HG03095 (cell line): ENCODE results near the gene EWSR1.
"Not testable (repeated sequence)": the region's sequence is repeated elsewhere in the genome, so short reads cannot be mapped to it uniquely, and the experiment has no call there.

Experiments
- ATAC-seq: cut with Tn5 transposase; IDR thresholded peaks from one replicate; pipeline ENCODE4 v1.9.1; 2021; ENCODE audit warnings: moderate library complexity; ENCODE audit not compliant: unreplicated experiment

EWSR1 gene

DNA sequence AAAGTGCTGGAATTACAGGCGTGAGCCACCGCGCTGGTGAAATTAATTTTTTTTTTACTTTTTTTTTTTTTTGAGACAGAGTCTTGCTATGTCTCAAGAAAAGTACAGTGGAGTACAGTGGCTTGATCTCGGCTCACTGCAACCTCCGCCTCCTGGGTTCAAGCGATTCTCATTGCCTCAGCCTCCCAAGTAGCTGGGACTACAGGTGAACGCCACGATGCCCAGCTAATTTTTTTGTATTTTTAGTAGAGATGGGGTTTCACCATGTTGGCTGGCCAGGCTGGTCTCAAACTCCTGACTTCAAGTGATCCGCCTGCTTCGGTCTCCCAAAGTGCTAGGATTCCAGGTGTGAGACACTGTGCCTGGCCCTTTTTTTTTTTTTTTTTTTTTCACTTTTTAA, 20.2 kb upstream of the EWSR1 start:
- ATAC-seq: not testable (repeated sequence)

- ATAC-seq: no peak
Observed at GRCh38 chr22:29251265-29251664, 16.8 kb upstream of the EWSR1 start.

GRCh38 chr22:29251981-29252911, 15.8 kb upstream of the EWSR1 start:
- ATAC-seq: no peak

DNA sequence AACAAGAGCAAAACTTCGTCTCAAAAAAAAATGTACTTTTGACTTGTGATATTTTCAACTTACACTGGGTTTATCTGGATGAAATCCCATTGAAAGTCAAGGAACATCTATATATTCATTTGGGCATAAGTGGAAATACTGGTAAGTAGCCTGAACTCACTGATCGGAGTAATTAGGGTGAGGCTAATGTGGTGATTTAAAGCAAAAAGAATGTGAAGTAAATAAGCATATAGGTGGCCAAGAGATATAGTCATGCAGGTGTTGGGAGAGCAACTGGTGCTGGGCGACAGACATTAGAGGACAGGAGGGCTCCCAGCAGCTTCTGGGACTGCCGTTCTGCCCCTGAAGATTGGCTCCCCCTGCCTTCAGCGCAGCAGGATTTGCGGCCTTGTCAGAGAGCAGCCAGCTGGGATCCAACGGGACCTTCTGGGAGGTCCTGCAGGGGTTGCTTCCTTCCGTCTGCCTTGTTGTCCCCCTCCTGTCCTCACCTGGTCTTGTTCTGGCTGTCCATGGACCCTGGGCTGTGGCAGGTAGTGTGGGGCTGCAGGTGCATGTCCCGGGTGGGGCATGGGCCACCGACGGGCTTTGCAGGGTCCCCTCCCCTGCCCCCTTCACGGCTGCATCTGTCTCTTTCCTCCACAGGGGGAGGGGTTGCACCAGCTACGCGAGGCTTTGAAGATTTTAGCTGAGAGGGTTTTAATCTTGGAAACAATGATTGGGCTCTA, 14.3 kb upstream of the EWSR1 start:
- ATAC-seq: no peak

DNA sequence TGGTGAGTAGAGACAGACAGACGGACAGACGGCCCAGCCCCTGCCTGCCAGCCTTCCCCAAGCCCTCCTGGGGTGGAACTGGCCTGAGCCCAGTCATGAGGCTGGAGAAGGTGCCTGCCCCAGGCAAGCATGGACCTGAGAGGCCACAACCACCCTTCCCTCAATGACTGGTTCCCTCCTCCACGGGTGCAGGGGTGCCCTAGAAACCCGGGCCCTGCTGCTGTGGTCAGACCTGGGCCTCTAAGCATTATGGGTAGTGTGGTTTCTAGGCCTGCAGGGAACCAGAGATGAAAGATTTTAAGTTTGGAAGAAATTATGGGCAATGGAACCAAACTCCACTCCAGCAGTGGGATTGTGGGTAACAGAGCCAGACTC, 13.8 kb upstream of the EWSR1 start:
- ATAC-seq: no peak

DNA sequence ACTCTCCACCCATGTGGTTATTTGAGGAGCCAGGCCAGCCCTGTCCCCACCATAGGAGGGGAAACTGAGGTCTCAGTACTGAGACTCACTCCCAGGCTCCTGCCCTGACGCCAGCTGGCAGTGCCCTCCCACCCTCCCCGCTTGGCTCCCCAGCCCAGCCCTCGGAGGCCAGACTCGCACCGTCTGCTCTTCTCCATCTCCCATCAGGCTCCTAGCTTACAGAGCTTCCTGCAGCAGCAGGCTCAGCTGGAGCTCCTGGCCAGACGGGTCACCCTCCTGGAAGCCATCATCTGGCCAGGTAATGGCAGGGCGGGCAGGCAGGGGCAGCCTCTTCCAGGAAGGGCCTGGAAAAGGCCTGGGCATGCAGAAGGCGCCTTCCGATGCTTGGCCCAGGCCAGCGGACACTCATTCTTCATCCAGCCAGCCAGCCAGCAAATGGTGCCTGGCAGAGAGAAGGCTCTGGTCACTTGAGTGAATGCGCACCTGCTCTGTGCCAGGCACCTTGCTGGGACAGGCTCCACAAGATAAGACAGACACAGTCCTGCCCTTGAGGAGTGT, 12.9 kb upstream of the EWSR1 start:
- ATAC-seq: no peak

GRCh38 chr22:29256606-29257325, 11.3 kb upstream of the EWSR1 start:
- no peak for ATAC-seq

DNA sequence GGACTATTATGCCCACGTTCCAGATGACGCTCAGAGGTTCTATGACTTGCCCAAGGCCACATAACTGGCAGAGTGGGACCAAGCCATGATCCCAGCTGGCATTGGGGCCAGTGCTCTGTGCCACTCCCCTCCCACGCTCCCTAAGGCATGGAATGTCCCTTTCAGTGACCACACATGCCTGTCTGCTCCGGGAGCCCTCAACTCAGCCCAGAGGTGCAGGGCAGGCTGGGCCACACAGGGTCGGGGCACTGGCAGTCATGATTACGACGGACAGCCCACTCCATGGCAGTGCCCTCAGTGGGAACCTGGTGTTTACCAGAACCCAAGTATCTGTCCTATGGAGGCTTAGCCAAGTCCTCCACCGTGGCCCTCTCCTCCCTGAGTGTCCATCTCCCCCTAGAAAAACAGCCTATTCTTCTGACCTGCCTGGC, 10.3 kb upstream of the EWSR1 start:
- no peak for ATAC-seq

GRCh38 chr22:29258407-29259252, 9.4 kb upstream of the EWSR1 start:
- no peak for ATAC-seq

GRCh38 chr22:29259253-29259899, 8.7 kb upstream of the EWSR1 start:
- no peak for ATAC-seq

GRCh38 chr22:29260031-29260560, 8.0 kb upstream of the EWSR1 start:
- ATAC-seq: no peak

DNA sequence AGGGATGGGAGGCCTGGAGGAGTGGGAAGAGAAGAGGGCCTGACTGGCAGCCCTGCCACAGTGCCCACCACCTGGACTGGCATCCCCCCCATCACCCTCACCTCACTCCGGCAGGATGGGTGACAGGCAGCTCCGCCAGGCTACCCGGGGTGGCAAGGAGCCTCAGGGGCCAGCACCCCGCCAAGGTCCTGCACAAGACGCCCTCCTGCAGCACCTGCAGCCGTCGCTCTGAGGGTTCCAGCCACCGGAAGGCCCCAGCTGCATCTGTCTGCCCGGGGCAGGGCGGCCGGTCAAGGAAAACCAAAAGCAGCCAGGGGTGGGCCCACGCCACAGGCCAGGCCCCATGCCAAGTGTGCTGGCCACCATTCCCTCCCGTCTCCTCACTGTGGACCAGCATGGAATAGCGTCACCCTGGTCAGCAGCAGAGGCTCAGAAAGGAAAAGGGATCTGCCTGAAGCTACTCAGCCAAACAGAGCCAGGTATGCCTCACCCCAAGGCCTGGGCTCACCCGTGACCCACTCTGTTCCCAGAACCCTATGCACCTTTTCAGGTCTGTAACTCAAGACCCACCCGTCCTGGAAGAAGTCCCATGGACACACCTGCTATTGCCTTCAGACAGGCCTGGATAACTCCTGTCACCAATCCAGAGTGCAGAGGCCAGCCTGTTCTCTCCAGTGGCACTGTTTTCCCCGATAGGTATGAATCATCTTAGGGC, 7.3 kb upstream of the EWSR1 start:
- ATAC-seq: no peak

DNA sequence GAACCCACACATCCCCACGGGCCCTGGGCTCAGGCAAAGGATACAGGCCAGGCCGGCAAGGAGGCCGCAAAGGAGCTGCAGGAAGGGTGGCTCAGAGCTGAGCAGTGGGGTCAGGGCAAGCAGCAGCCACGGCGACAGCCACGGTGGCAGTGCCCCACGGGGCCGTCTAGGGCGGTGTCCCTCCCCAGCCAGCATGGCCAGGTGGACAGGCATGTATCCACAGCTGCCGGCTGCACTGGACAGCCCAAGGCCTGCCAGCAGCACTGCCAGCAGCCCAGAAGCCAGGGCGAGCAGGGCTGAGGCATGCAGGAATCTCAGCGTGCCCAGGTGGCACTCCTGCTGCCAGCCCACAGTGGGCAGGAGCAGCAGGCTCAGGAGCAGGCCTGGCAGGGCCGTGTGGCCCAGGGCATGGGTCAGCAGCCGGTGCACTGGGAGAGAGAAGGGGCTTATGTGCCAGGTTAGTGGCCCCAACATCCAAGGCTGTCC, 4.2 kb upstream of the EWSR1 start:
- no peak for ATAC-seq

GRCh38 chr22:29265305-29265704, 2.8 kb upstream of the EWSR1 start:
- no peak for ATAC-seq

DNA sequence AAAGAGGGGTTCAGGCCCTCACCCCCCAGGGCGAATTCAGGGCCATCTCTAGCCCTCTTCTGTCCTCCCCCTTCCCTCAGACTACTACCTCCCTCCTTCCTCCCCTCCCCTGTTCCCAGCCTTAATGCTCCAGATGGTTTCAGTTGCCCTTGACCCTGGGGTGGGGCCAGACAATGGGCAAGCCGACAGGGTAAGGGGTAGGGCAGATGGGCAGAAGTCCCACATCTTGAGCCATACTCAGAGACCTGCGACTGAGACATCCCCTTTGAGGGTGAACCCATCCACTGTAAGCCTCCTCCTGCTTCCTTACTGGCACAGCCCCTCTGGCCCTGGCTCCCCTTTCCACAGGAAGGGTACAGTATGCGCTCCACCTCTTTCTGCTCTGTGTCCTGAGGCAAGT, 2.1 kb upstream of the EWSR1 start:
- no peak for ATAC-seq

DNA sequence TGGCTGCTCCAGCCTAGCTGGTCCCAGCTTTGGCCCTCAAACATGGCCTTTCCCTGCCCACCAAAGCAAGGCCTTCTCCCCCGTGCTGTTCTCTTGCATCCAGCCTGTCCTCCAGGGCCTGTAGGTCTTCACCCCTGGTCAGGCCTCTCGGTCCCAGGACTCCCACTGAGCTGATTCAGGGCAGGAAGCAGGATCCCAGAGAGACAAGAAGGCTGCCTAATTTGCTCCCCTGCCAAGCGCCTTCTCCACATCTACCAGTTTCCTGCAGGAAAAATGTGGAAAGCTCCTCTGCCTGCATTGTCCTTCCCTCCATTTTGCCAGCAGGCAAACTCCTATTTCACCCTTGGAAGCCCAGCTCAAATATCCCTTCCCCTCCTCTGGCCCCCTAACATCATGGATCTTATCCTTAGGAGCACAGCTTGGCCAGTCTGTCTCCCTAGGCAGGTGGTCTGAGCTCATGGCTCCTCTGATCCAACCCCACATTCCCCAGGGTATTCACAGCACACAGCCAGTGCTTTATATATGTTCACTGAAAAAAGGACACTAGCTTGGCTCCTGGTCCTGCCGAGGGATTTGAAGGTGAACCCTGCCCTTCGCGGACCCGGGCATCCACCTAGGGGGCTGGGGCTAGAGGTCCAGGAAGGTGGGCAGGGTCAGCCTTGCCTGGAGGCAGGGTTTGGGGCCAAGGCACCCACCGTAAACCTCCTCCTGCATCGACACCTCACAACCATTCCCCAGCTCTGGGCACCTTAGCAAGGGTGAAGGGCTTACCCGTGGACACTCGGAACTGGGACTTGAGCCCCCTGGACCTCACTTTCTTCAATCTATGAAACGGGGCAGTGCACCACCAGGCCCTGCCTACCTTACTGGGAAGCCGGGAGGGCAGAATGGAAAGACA, 1.3 kb upstream of the EWSR1 start:
- ATAC-seq: no peak

- no peak for ATAC-seq
Observed at GRCh38 chr22:29267462-29267857, 608 bp upstream of the EWSR1 start.
